Body of pancreas (tissue), 4 donors: ENCODE data around the gene ZNF654.

Experiments
- CTCF ChIP-seq, 7 experiments: fragments of 450-650 bp in 4 of 7; fragments of 200-600 bp in 3 of 7; sonication (generic) in 3 of 7; IDR thresholded peaks; one replicate each; pipeline ENCODE4 v1.5.1; 2016 to 2019; ENCODE audit warnings: antibody characterized with exemption in 7 of 7
- POLR2A ChIP-seq, 3 donors: fragments of 450-650 bp; IDR thresholded peaks; one replicate each; pipeline ENCODE4 v1.6.1; 2016; ENCODE audit warnings: antibody characterized with exemption in 3 of 3, mild to moderate bottlenecking in 2 of 3

GRCh38 chr3:88075497-88075896, 16.4 kb downstream of the ZNF654 start:
- TF ChIP-seq POLR2A (IDR thresholded peaks at IDR 0.05), result no peak
- no peak for TF ChIP-seq CTCF (IDR thresholded peaks at IDR 0.05)
